Lung microvascular endothelial cell (primary cell): ENCODE data around the gene PPIB. TPM values are rescaled to one million over a fixed set of nuclear protein-coding genes. Genes with fewer than 3 reads are reported as not detected.
"Not testable (repeated sequence)": the region's sequence is repeated elsewhere in the genome, so short reads cannot be mapped to it uniquely, and the experiment has no call there.

Experiments used
- DNase-seq, 2 donors: peaks; one replicate each; pipeline versions ENCODE4 v3.0.0 to v3.0.0-alpha.2; 2010; ENCODE audit warnings: low read depth in 2 of 2
- total RNA-seq: library from RNA; depleted of rRNA; stranded (reverse); fragments of >200 nt; gene quantifications from 2 replicates; pipeline ENCODE4 v1.2.1, GENCODE V29; 2014

The PPIB gene
- total RNA-seq, 1 donor from 2014 or later: 623 TPM

- DNase-seq: no peak
Measured at GRCh38 chr15:64141798-64142512, 20.9 kb downstream of the PPIB start.

GRCh38 chr15:64138331-64138941 is 24.4 kb downstream of the PPIB start:
- DNase-seq: no peak

GRCh38 chr15:64137226-64137833 is 25.5 kb downstream of the PPIB start:
- no peak for DNase-seq

- DNase-seq: no peak
Measured at GRCh38 chr15:64136347-64136746, 26.5 kb downstream of the PPIB start.

GRCh38 chr15:64134345-64134829 is 28.4 kb downstream of the PPIB start:
- no peak for DNase-seq

- no peak for DNase-seq
Measured at GRCh38 chr15:64133623-64134344, 29.0 kb downstream of the PPIB start.

- DNase-seq: no peak
Measured at GRCh38 chr15:64132217-64132616, 30.6 kb downstream of the PPIB start.

- DNase-seq: no peak
Measured at GRCh38 chr15:64131547-64131946, 31.3 kb downstream of the PPIB start.

GRCh38 chr15:64130159-64130558 is 32.7 kb downstream of the PPIB start:
- no peak for DNase-seq

GRCh38 chr15:64127521-64128270 is 35.1 kb downstream of the PPIB start:
- DNase-seq: no peak

- no peak for DNase-seq
Measured at GRCh38 chr15:64125978-64126377, 36.8 kb downstream of the PPIB start.

- no peak for DNase-seq
Measured at GRCh38 chr15:64122936-64123351, 39.9 kb downstream of the PPIB start.

- DNase-seq: no peak
Measured at GRCh38 chr15:64122444-64122843, 40.4 kb downstream of the PPIB start.

GRCh38 chr15:64121614-64122013 is 41.2 kb downstream of the PPIB start:
- no peak for DNase-seq

GRCh38 chr15:64120322-64120721 is 42.5 kb downstream of the PPIB start:
- not testable (repeated sequence) for DNase-seq

- DNase-seq: no peak
Measured at GRCh38 chr15:64117759-64118487, 44.9 kb downstream of the PPIB start.

GRCh38 chr15:64112904-64113303 is 49.9 kb downstream of the PPIB start:
- DNase-seq: no peak

GRCh38 chr15:64112073-64112772 is 50.6 kb downstream of the PPIB start:
- DNase-seq: no peak

- DNase-seq: no peak
Measured at GRCh38 chr15:64111679-64112050, 51.2 kb downstream of the PPIB start.
